HG03442 (cell line): ENCODE data around the gene ABCF2.

ENCODE experiments used
- ATAC-seq: cut with Tn5 transposase; IDR thresholded peaks from one replicate; pipeline ENCODE4 v1.9.1; 2021; ENCODE audit warnings: mild to moderate bottlenecking, moderate library complexity; ENCODE audit not compliant: unreplicated experiment

ABCF2 gene

GRCh38 chr7:151197932-151198331 is 29.1 kb downstream of the ABCF2 start:
- no peak for ATAC-seq

- ATAC-seq = no peak
Measured at GRCh38 chr7:151195616-151196450, 31.2 kb downstream of the ABCF2 start.

GRCh38 chr7:151194188-151194587 is 32.8 kb downstream of the ABCF2 start:
- ATAC-seq = no peak

- no peak for ATAC-seq
Measured at GRCh38 chr7:151193203-151193978, 33.6 kb downstream of the ABCF2 start.

- no peak for ATAC-seq
Measured at GRCh38 chr7:151192002-151192539, 34.9 kb downstream of the ABCF2 start.

- no peak for ATAC-seq
Measured at GRCh38 chr7:151191544-151191943, 35.5 kb downstream of the ABCF2 start.

GRCh38 chr7:151189038-151189437 is 38.0 kb downstream of the ABCF2 start:
- no peak for ATAC-seq

- no peak for ATAC-seq
Measured at GRCh38 chr7:151188252-151188542, 38.8 kb downstream of the ABCF2 start.

GRCh38 chr7:151187409-151188251 is 39.4 kb downstream of the ABCF2 start:
- no peak for ATAC-seq

GRCh38 chr7:151186640-151187408 is 40.2 kb downstream of the ABCF2 start, which contains the start of gene ASB10:
Gene ASB10, minus strand, starts transcription at chr7:151187250. Its CDS starts 120 bp downstream, at chr7:151187130.
- no peak for ATAC-seq

GRCh38 chr7:151185762-151186639 is 41.0 kb downstream of the ABCF2 start:
- no peak for ATAC-seq

- ATAC-seq = no peak
Measured at GRCh38 chr7:151181011-151181431, 46.0 kb downstream of the ABCF2 start.

GRCh38 chr7:151179946-151180345 is 47.1 kb downstream of the ABCF2 start:
- no peak for ATAC-seq

GRCh38 chr7:151179287-151179860 is 47.6 kb downstream of the ABCF2 start:
- no peak for ATAC-seq

GRCh38 chr7:151178831-151179230 is 48.2 kb downstream of the ABCF2 start:
- ATAC-seq = no peak

- ATAC-seq = no peak
Measured at GRCh38 chr7:151178236-151178635, 48.8 kb downstream of the ABCF2 start.

- ATAC-seq = no peak
Measured at GRCh38 chr7:151177310-151177709, 49.7 kb downstream of the ABCF2 start.

GRCh38 chr7:151176401-151176800 is 50.6 kb downstream of the ABCF2 start:
- ATAC-seq = no peak

GRCh38 chr7:151175793-151176311 is 51.2 kb downstream of the ABCF2 start:
- no peak for ATAC-seq
